RWPE2 (cell line): ENCODE data around the gene GPER1.

Experiments used
- ATAC-seq: fragments of 200-7000 bp; cut with Tn5 transposase; 3 replicates; pipeline ENCODE4 v1.9.1; 2021; ENCODE audit warnings: low read depth
- DNase-seq: peaks from one replicate; pipeline ENCODE4 v3.0.0-alpha.2; 2020; ENCODE audit warnings: low spot score
- H3K27ac ChIP-seq: fragments of 450-650 bp; 2 replicates; pipeline ENCODE4 v1.5.1; 2017; ENCODE audit warnings: mild to moderate bottlenecking; ENCODE audit not compliant: poor library complexity, severe bottlenecking
- H3K27me3 ChIP-seq: fragments of 250-450 bp; sonication (Bioruptor Pico); 2 replicates; pipeline ENCODE4 v1.5.1; 2021; ENCODE audit warnings: mild to moderate bottlenecking, moderate library complexity; ENCODE audit not compliant: insufficient read depth, poor library complexity, severe bottlenecking
- H3K36me3 ChIP-seq: fragments of 250-450 bp; sonication (Bioruptor Pico); 2 replicates; pipeline ENCODE4 v1.5.1; 2020; ENCODE audit warnings: low read depth, mild to moderate bottlenecking, moderate library complexity
- H3K4me1 ChIP-seq: fragments of 250-450 bp; sonication (Bioruptor Pico); 2 replicates; pipeline ENCODE4 v1.5.1; 2021; ENCODE audit warnings: mild to moderate bottlenecking, moderate library complexity; ENCODE audit not compliant: insufficient read depth, poor library complexity, severe bottlenecking
- H3K4me3 ChIP-seq: fragments of 250-450 bp; sonication (Bioruptor Pico); 2 replicates; pipeline ENCODE4 v1.5.1; 2021; ENCODE audit warnings: mild to moderate bottlenecking, moderate library complexity; ENCODE audit not compliant: severe bottlenecking
- H3K9me3 ChIP-seq: fragments of 250-450 bp; sonication (Bioruptor Pico); 2 replicates; pipeline ENCODE4 v1.5.1; 2021; ENCODE audit warnings: mild to moderate bottlenecking, moderate library complexity; ENCODE audit not compliant: severe bottlenecking
- CTCF ChIP-seq: fragments of 450-650 bp; IDR thresholded peaks from one replicate; pipeline ENCODE4 v1.5.1; 2017; ENCODE audit warnings: mild to moderate bottlenecking, moderate library complexity; ENCODE audit not compliant: poor library complexity, severe bottlenecking

GPER1 gene

GRCh38 chr7:1091644-1092027, 3.7 kb downstream of the GPER1 start:
- Histone ChIP-seq H3K27ac (no peak overlapping the region), H3K36me3 (no peaks in the 10 kb centered on the region), H3K4me3 (no peak overlapping the region), H3K27me3 (no peaks in the 10 kb centered on the region), H3K4me1 (peaks cover 18% of the 10 kb centered on the region), H3K9me3 (no peaks in the 10 kb centered on the region)
- no peak for DNase-seq
- no peak for ATAC-seq
- TF ChIP-seq CTCF = no peak

GRCh38 chr7:1092161-1092632, 4.3 kb downstream of the GPER1 start:
- Histone ChIP-seq H3K36me3 (no peaks in the 10 kb centered on the region), H3K27ac (no peak overlapping the region), H3K4me3 (no peak overlapping the region), H3K27me3 (no peaks in the 10 kb centered on the region), H3K9me3 (no peaks in the 10 kb centered on the region), H3K4me1 (peaks cover 14% of the 10 kb centered on the region)
- no peak for TF ChIP-seq CTCF
- DNase-seq (no peak), ATAC-seq (no peak)

GRCh38 chr7:1092806-1093501, 5.0 kb downstream of the GPER1 start:
- DNase-seq (no peak), ATAC-seq (no peak)
- Histone ChIP-seq H3K9me3 (no peaks in the 10 kb centered on the region), H3K4me1 (peaks cover 6% of the 10 kb centered on the region), H3K36me3 (no peaks in the 10 kb centered on the region), H3K27me3 (no peaks in the 10 kb centered on the region), H3K4me3 (no peak overlapping the region), H3K27ac (no peak overlapping the region)
- TF ChIP-seq CTCF = no peak

GRCh38 chr7:1093502-1093843, 5.6 kb downstream of the GPER1 start:
- Histone ChIP-seq H3K36me3 (no peaks in the 10 kb centered on the region), H3K27me3 (no peaks in the 10 kb centered on the region), H3K27ac (no peak overlapping the region), H3K9me3 (no peaks in the 10 kb centered on the region), H3K4me3 (no peak overlapping the region), H3K4me1 (peaks cover 5% of the 10 kb centered on the region)
- no peak for TF ChIP-seq CTCF
- ATAC-seq (no peak), DNase-seq (no peak)

GRCh38 chr7:1093916-1094508, 6.1 kb downstream of the GPER1 start:
- no peak for TF ChIP-seq CTCF
- Histone ChIP-seq H3K4me1 (peaks cover under 1% of the 10 kb centered on the region), H3K27me3 (no peaks in the 10 kb centered on the region), H3K36me3 (no peaks in the 10 kb centered on the region), H3K27ac (no peak overlapping the region), H3K4me3 (no peak overlapping the region), H3K9me3 (no peaks in the 10 kb centered on the region)
- ATAC-seq (no peak), DNase-seq (no peak)
